Germinal center (tissue), 1 donor: ENCODE data around the gene PUDP.
"Not testable (repeated sequence)": the region's sequence is repeated elsewhere in the genome, so short reads cannot be mapped to it uniquely, and the experiment has no call there.

Source experiments
- DNase-seq: peaks from one replicate; pipeline ENCODE4 v3.0.0; 2012; ENCODE audit warnings: mixed read lengths, low spot score

The PUDP gene

GRCh38 chrX:7147978-7148854 is at the start of gene PUDP:
TSS of gene PUDP (minus strand) at chrX:7148153. CDS start at chrX:7148113, 40 bp downstream.
- DNase-seq: peak; percentile 94

- DNase-seq: no peak
These were observed 46.7 kb upstream of the PUDP start for GRCh38 chrX:7194606-7195005.

DNA sequence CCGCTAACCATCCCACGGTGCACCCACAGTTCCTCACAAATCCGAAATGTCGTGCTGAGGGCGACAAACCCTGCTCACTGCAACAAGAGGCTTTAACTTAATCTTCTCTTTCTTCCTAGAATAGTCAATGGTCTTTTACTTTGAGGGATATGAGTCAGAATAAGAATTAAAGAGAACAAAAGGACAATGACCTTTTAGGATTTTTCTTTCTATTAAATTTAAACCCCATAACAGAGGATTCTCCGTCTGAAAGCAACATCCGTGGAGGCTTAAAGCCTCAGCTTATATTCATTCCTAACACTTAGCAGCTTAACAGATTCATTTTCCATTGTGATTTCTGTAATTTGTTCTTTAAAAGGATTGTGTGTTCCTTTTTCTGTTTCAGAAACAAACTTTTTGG is 44.9 kb upstream of the PUDP start:
- DNase-seq: no peak

- DNase-seq: no peak
These were observed 43.7 kb upstream of the PUDP start for GRCh38 chrX:7191681-7192110.

- DNase-seq: no peak
These were observed 42.2 kb upstream of the PUDP start for GRCh38 chrX:7190157-7190556.

DNA sequence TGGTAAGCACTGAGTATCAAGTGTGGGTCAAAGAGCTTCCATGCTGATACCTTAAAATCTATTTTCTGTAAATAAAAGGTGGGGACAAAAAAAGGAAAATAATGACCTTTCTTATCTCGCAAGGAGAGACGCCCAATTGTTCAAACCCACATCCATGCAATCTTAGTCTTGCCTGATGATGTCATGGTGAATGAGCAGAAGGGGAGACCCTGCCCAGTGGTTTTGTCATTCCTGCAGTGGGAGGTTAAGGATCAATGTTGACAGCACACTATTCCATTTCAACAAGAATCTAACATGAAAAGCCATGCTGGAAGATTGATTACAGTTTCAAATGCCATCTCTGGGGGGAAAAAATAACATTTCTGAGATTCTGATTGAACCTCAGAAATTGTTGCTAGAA is 40.7 kb upstream of the PUDP start:
- DNase-seq: no peak

GRCh38 chrX:7184816-7185215 is 36.9 kb upstream of the PUDP start:
- no peak for DNase-seq

- no peak for DNase-seq
These were observed 31.5 kb upstream of the PUDP start for GRCh38 chrX:7179446-7179845.

- not testable (repeated sequence) for DNase-seq
These were observed 30.9 kb upstream of the PUDP start for GRCh38 chrX:7178859-7179258.

DNA sequence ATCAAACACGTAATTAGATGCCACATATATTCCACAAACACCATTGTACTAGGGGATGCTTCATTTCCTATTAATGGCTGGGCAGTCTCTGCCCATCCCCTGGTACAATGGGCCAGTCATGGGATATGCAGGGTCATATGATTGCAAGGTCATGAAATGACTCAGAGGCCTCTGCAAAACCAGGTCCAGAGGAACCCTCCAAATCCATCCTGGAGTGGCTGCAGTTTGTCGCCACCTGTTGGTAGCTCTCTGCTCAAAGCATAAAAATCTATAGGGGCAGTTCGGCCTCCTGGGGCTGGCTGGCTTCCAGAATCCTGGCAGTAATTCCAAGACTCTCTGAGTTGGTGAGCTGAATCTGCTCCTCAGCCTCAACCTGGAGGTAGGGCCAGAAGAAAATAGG is 22.9 kb upstream of the PUDP start:
- peak; percentile 27 for DNase-seq

- no peak for DNase-seq
These were observed 21.7 kb upstream of the PUDP start for GRCh38 chrX:7169627-7170026.

DNA sequence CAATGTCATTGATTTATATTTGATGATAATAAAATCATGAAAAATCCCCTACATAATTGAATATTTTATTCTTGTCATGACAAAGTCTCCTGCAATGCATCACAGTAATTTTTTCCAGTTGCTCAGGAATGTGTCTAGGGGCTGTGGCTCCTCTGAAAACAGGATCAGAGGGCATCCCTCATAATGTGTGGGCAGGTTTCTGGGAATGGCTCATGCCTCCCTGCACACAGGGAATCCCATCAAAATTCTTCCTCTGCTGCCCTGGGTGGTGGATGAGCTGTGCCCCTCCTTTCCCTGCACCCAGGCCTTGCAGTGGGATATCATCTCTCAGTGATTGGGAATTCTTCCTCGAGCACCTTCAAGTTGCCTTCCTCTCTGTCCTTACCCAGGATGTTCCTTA is 20.4 kb upstream of the PUDP start:
- no peak for DNase-seq

DNA sequence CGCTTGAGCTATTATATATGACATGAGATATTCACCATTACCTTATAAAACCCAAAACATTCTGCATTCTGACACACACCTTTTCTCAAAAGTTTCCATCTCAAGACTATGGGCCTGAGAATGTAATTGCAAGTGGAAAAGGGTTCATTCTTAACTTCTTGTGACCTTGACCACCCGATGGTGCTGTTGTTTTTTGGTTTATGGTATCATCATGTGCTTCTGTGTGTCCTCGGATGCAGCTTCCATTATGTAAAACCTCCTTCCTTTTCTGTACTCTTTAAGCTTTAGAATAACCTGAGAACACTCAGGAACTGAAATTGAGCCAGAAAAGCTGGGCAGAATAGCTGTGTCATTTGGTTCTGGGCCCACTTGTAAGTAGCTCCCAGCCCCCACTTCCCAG is 16.2 kb upstream of the PUDP start:
- DNase-seq: no peak

GRCh38 chrX:7163146-7163677 is 15.3 kb upstream of the PUDP start:
- DNase-seq: no peak

- no peak for DNase-seq
These were observed 11.4 kb upstream of the PUDP start for GRCh38 chrX:7159149-7159861.

- DNase-seq: no peak
These were observed 10.6 kb upstream of the PUDP start for GRCh38 chrX:7158468-7158990.

DNA sequence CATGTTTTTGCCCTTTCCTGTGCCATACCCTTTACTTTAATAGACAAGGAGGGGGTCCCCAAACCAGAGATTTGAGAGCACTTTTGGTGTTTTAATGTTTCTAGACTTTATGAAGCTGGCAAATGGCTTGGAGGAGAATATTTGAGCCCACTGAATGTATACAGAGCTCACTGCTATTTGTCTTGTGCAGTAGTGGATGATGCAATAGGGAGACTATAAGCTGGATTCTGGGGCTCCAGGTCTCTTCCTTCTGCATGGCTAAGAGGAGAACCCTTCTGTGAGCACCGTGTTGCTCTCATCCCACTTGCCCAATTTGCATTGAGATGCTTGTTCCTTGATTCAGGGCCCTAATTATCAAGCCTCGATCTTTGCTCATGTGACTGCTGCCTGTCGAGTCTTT is 8.9 kb upstream of the PUDP start:
- no peak for DNase-seq

GRCh38 chrX:7155163-7155562 is 7.2 kb upstream of the PUDP start:
- no peak for DNase-seq

DNA sequence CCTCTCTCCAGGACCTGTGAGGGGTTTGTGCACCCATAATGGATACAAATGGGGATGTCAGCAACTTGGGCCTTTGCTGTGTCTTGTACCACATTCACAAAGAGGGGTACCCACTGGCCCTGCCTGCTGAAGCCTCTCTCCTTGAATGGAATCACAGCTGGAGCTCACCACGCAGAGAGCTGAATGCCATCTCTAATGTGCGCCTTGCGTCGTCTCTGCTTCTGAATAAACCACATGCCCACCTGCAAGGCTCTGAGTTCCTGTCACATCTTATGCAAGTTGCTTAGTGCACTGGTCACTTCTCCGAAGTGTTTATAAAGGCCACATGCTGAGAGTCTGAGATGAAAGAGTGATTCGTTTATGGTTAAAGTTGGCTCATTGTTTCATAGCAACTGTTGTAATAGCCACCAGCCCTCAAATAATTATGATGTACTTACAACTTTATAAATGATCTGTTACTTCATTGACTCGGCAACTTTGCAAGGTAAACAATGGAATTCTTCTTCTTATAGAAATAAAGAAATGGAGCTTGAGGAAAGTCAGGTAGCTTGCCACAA is 6.2 kb upstream of the PUDP start:
- DNase-seq: no peak

- no peak for DNase-seq
These were observed 5.3 kb upstream of the PUDP start for GRCh38 chrX:7153231-7153630.

DNA sequence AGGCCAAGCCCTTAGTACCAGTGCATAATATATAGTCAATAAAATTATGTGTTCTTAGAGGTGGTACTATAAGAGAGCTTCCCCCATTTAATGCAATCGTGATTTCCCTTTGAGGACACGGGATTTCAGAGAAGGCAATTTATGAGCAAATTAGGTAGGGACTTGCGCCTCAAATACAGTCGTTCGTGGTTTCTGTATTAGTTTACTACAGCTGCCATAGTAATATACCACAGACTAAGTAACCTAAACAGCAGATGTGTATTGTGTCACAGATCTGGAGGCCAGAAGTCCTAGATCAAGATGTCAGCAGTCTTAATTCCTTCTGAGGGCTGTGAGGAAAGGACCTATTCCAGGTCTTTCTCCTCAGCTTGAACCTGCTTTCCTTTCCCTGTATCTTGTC is 1.5 kb upstream of the PUDP start:
- DNase-seq: no peak

DNA sequence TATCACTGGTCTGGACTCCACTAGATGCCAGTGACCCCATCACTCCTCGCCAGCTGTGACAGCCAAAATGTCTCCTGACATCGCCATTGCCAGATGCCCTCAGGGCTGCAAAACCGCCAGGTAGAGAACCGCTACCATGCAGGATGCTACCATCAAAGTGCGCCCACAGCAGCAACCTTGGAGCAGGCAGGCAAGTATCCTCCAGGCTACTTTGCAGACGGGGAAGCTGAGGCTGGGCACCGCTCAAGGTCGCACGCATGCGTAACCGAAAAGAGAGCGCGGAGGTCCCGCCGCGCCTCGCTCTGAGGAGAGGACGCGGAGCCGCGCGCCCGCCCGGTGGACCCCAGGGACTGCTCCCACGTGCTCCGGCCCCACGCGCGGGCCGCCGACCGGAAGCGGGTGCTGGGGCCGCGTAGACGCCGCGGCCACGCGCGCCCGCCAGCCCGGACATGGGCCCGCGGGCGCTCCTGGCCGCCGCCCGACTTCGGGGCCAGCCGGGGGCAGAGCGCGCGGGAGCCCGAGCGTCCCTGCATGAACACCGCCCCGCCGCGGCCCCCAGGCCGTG is 458 bp downstream of the PUDP start, which contains the start of gene STS:
Gene STS (plus strand): TSS at position 300 of the 565 bp plus-strand sequence. CDS start 105,488 bp downstream, outside the sequence.
- peak; percentile 39 for DNase-seq
